GM12873 (cell line): ENCODE measurements around the gene BHLHA15.

Source experiments
- CTCF ChIP-seq: IDR thresholded peaks from 2 replicates; pipeline ENCODE4 v1.5.1; 2012; ENCODE audit warnings: low read depth, mild to moderate bottlenecking, moderate library complexity, low read length, control low read depth; ENCODE audit not compliant: insufficient read depth; ENCODE audit errors: missing control alignments

BHLHA15 gene

DNA sequence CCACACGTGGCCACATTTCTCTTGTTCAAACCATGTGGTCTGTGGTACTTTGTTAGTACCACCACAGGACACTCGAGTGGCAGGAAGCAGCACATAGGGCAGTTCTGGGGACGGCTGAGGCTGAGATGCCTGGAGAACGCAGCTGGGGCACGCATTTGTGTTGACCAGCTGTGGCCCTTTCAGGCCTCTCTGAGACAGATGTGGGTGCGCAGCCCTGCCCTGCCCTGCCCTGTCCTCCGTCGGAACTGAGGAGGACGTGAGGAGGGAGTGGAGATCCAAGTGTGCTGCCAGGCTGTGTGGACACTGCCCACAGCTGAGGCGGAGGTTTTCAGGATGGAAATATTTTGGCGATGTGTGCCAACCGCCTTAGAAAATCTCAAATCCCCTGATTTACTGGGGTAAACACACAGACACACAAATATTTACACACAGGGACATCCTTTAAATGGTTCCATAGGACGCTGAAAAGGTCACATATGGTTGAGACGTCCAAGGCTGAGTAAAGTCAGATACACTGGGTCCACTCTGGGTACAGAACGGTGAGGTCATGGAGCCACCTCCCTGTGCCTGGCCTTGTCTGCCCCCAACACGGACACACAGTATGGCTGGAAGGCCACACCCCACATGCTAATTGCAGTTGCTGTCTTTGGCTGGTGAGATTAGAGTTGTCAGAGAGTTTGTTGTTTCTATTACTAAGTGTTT, 14.8 kb downstream of the BHLHA15 start:
- no peak for TF ChIP-seq CTCF

DNA sequence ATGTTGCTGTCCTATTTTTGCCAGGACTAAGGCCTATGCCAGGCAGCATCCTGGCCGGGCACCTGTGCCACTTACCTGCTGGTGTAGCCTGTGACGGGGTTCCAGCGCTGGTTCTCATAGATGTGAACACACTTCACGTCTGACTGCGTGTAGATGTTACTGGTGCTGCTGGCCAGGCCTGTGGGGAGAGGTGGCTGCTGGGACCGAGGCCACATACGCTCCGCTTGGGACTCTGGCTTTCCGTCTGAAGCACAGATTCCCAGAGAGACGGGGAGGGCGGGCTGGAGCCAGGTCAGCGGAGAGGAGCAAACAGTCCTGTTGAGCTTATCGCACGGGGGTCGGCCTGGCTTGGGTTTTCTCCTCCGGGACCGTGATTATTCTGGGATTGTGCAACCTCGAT, 16.7 kb downstream of the BHLHA15 start:
- no peak for TF ChIP-seq CTCF

DNA sequence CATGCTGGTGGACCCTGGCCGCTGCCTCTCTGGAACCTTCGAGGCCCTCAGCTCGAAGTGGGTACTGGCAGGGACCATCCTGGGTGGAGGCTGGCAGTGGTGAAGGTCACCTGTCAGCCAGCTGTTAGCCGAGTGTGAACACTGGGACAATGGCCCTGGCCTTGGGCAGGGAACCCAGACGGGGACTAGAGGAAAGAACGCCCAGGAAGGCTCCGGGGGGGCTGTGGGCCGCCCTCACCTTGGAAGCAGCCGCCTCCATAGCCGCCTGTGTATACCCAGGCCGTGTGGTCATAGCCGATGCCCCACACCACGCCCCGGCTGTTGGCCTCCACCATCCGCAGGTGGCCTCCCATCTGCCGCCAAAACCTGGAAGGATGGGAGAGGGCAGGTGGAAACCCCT, 17.6 kb downstream of the BHLHA15 start:
- TF ChIP-seq CTCF = no peak

GRCh38 chr7:98229441-98229840, 18.2 kb downstream of the BHLHA15 start:
- TF ChIP-seq CTCF = no peak

DNA sequence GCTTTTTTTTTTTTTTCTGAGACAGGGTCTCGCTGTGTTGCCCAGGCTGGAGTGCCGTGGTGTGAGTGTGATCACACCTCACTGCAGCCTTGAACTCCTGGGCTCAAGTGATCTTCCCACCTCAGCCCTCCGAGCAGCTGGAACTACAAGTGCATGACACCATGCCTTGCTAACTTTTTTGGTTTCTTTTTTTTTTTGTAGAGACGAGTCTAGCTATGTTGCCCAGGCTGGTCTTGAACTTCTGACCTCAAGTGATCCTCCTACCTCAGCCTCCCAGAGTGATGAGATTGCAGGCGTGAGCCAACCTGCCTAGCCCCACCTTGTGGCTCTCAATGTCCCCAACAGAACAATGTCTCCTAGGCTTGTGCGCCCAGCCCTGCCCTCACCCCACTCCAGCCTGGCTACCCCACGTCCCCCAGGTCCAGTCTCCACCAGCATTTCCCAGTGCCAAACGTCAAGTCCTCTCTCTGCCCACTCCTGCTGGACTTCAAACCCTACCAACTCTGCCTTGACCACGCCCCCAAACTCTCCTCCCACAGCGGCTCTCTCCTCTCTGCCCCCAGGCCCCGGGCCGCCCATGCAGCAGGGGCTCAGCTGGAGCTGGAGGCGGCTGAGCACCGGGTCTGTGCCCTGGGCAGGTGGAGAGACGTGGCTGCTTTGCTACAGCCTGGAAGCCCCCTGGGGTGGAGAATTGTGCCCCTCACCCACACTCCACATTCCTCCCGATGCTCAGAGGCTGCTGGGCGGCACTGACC, 18.9 kb downstream of the BHLHA15 start:
- no peak for TF ChIP-seq CTCF

DNA sequence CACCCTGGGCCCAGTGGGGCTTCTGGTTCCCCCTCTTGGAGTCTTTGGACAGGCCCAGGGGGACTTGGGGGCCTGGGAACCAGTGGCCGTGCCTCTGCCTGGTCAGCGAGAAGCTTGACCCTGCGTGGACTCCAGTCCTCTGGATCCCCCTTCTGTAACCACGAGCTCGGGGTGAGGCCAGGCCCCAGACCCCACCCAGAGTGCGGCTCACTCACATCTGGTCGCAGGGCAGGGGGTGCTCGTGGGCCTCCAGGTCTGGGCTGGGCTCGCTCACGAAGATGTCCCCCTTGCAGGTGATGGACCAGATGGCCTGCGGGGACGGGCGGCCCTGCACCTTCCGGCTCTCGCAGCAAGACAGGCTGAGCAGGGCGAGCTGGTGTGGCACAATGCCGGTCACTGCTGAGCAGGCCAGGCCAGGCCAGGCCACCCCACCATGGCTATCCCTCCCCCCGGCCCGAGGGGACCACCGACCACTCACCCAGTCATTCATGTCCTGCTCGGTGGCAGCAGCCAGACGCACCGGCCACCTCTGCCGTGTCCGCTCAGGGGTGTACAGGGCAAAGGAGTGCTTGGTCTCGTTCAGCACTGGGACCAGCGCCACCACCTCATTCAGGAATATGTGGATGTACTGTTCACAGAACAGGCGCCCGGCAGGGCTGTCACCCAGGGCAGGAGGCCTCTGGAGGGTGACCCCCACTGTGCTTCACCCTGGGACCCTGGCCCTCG, 19.7 kb downstream of the BHLHA15 start:
- no peak for TF ChIP-seq CTCF
